Loucy (cell line): Measurements from ENCODE around the gene PILRB.

ENCODE experiments used
- EZH2phosphoT487 ChIP-seq: fragments of 200-600 bp; IDR thresholded peaks from 2 replicates; pipeline ENCODE4 v1.6.1; 2018; ENCODE audit warnings: antibody characterized with exemption, mild to moderate bottlenecking, moderate library complexity, borderline replicate concordance
- TF ChIP-seq, protein P1 (sequence below): fragments of 200-600 bp; sonication (generic); conservative IDR thresholded peaks from 2 replicates; pipeline ENCODE4 v1.5.1; 2014; ENCODE audit warnings: mild to moderate bottlenecking, antibody characterized with exemption, low read length

DNA sequence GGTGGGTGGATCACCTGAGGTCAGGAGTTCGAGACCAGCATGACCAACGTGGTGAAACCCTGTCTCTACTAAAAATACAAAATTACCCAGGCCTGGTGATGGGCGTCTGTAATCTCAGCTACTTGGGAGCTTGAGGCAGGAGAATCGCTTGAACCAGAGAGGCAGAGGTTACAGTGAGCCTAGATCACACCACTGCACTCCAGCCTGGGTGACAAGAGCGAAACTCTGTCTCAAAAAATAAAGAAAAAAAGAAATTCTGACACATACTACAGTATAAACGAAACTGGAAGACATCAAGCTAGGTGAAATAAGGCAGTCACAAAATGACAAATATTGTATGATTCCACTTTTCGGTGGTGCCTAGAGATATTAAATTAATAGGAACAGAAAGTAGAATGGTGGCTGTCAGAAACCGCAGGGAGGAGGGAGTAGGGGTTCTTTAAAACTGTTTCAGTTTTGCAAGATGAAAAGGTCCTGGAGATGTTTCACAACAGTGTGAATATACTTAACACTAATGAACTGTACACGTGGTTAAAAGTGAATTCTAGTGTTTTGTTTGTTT, 38.6 kb downstream of the PILRB start:
- TF ChIP-seq, protein P1, sequence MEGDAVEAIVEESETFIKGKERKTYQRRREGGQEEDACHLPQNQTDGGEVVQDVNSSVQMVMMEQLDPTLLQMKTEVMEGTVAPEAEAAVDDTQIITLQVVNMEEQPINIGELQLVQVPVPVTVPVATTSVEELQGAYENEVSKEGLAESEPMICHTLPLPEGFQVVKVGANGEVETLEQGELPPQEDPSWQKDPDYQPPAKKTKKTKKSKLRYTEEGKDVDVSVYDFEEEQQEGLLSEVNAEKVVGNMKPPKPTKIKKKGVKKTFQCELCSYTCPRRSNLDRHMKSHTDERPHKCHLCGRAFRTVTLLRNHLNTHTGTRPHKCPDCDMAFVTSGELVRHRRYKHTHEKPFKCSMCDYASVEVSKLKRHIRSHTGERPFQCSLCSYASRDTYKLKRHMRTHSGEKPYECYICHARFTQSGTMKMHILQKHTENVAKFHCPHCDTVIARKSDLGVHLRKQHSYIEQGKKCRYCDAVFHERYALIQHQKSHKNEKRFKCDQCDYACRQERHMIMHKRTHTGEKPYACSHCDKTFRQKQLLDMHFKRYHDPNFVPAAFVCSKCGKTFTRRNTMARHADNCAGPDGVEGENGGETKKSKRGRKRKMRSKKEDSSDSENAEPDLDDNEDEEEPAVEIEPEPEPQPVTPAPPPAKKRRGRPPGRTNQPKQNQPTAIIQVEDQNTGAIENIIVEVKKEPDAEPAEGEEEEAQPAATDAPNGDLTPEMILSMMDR = no peak
- no peak for TF ChIP-seq EZH2phosphoT487
